GM12878 (cell line): ENCODE data around the gene ZNF687. TPM values are rescaled to one million over a fixed set of nuclear protein-coding genes. Genes with fewer than 3 reads are reported as not detected.

Experiments
- ATAC-seq: fragments of 200-7000 bp; cut with Tn5 transposase; 3 replicates; pipeline ENCODE4 v1.9.1; 2020; ENCODE audit warnings: mild to moderate bottlenecking, moderate library complexity
- BruUV-seq: library from RNA; stranded (reverse); fragments of 400-500 nt; replicated peaks from 2 replicates; lab custom pipeline; 2021; lab: Mats Ljungman, UMichigan
- CTCF ChIA-PET: fragments of 300-600 bp; sonication (Branson Sonifier 250); formaldehyde crosslinking; extraction: SDS; loops from one replicate; lab custom pipeline; 2021; ENCODE audit warnings: inconsistent platforms; lab: Yijun Ruan, JAX
- POLR2A ChIA-PET: fragments of 350-600 bp; formaldehyde crosslinking; extraction: SDS; loops from one replicate; lab custom pipeline; 2021; ENCODE audit warnings: inconsistent platforms; lab: Charles Lee
- RAD21 ChIA-PET: fragments of 300-600 bp; sonication (Branson Sonifier 250); formaldehyde crosslinking; loops from one replicate; lab custom pipeline; 2023; ENCODE audit warnings: antibody characterized with exemption; ENCODE audit not compliant: unreplicated experiment; lab: Charles Lee
- SMC1A ChIA-PET: fragments of 300-600 bp; sonication (Branson Sonifier 250); formaldehyde crosslinking; loops from one replicate; lab custom pipeline; 2023; ENCODE audit not compliant: unreplicated experiment, uncharacterized antibody; lab: Charles Lee
- DNase-seq: peaks from one replicate; pipeline ENCODE4 v3.0.0-alpha.2; 2011; ENCODE audit warnings: low read depth, low spot score
- FAIRE-seq: peaks from 3 replicates; lab custom pipeline; 2011; peaks lifted over from hg19 to GRCh38; lab: Jason Lieb, UNC
- H2AFZ ChIP-seq: 2 replicates; pipeline ENCODE4 v1.6.0; 2011; ENCODE audit warnings: low read depth, low read length, control low read depth; ENCODE audit not compliant: control insufficient read depth
- H3K27ac ChIP-seq: 2 replicates; pipeline ENCODE4 v1.5.1; 2011; ENCODE audit warnings: control low read depth; ENCODE audit not compliant: control insufficient read depth, insufficient read depth
- H3K27me3 ChIP-seq, 2 experiments: replicated peaks in 1 of 2; 2 replicates each; pipeline versions ENCODE4 v1.6.0 to v1.6.1; 2011; ENCODE audit warnings: low read length in 1 of 2; ENCODE audit not compliant: control insufficient read depth in 2 of 2, insufficient read depth in 2 of 2
- H3K36me3 ChIP-seq, 2 experiments: 2 replicates each; pipeline ENCODE4 v1.5.1; 2011; ENCODE audit warnings: low read length in 1 of 2; ENCODE audit not compliant: control insufficient read depth in 2 of 2, insufficient read depth in 2 of 2
- H3K4me1 ChIP-seq: 2 replicates; pipeline ENCODE4 v1.6.1; 2011; ENCODE audit warnings: mild to moderate bottlenecking, low read length, moderate library complexity, mixed read lengths; ENCODE audit not compliant: control insufficient read depth, insufficient read depth
- H3K4me2 ChIP-seq: 2 replicates; pipeline ENCODE4 v1.6.0; 2011; ENCODE audit warnings: control low read depth; ENCODE audit not compliant: control insufficient read depth, insufficient read depth
- H3K4me3 ChIP-seq: fragments of 200-600 bp; sonication (generic); 2 replicates; pipeline ENCODE4 v1.5.1; 2016
- H3K79me2 ChIP-seq: 2 replicates; pipeline ENCODE4 v1.6.0; 2011; ENCODE audit warnings: low read length; ENCODE audit not compliant: control insufficient read depth, insufficient read depth
- H3K9ac ChIP-seq: 2 replicates; pipeline ENCODE4 v1.8.0; 2011; ENCODE audit warnings: low read length, control low read depth, mixed read lengths; ENCODE audit not compliant: control insufficient read depth, insufficient read depth
- H3K9me3 ChIP-seq: replicated peaks from 3 replicates; pipeline ENCODE4 v1.5.1; 2011; ENCODE audit warnings: mild to moderate bottlenecking, low read length; ENCODE audit not compliant: control insufficient read depth, insufficient read depth
- H4K20me1 ChIP-seq: 2 replicates; pipeline ENCODE4 v1.6.0; 2011; ENCODE audit not compliant: control insufficient read depth, insufficient read depth
- BACH1 ChIP-seq: fragments of 450-650 bp; IDR thresholded peaks from 2 replicates; pipeline ENCODE4 v1.6.1; 2017; ENCODE audit warnings: mild to moderate bottlenecking, borderline replicate concordance
- CHD2 ChIP-seq: IDR thresholded peaks from 2 replicates; pipeline ENCODE4 v1.6.1; 2011; ENCODE audit warnings: low read depth, low read length, improper control_type of control experiment, borderline replicate concordance
- CREM ChIP-seq: IDR thresholded peaks from 2 replicates; pipeline ENCODE4 v1.6.1; 2014; ENCODE audit warnings: antibody characterized with exemption, low read depth
- LARP7 ChIP-seq: fragments of 450-650 bp; IDR thresholded peaks from 2 replicates; pipeline ENCODE4 v1.6.1; 2017; ENCODE audit warnings: mild to moderate bottlenecking
- RAD51 ChIP-seq: fragments of 450-650 bp; IDR thresholded peaks from 2 replicates; pipeline ENCODE4 v1.6.1; 2016; ENCODE audit warnings: moderate library complexity, mild to moderate bottlenecking, inconsistent platforms
- SIX5 ChIP-seq: IDR thresholded peaks from 2 replicates; pipeline ENCODE4 v1.6.1; 2011; ENCODE audit warnings: mild to moderate bottlenecking, low read depth, low read length, moderate library complexity; ENCODE audit not compliant: severe bottlenecking
- SMC3 ChIP-seq: IDR thresholded peaks from 2 replicates; pipeline ENCODE4 v1.6.1; 2011; ENCODE audit warnings: low read length, improper control_type of control experiment, borderline replicate concordance
- TARDBP ChIP-seq: IDR thresholded peaks from 2 replicates; pipeline ENCODE4 v1.6.1; 2016; ENCODE audit warnings: borderline replicate concordance
- WGBS: methylation state at CpG from one replicate; pipeline ENCODE4 v1.1.6; 2016; ENCODE audit warnings: low lambda C conversion rate; ENCODE audit not compliant: insufficient replicate concordance, insufficient coverage; ENCODE audit errors: missing lambda C conversion rate; 5-methylcytosine and 5-hydroxymethylcytosine counted together
- in situ Hi-C: fragments of 300-500 bp; cut with MboI; formaldehyde crosslinking; loops from 9 replicates; pipeline ENCODE4 v1.14.3; 2018; ENCODE audit warnings: mixed read lengths
- intact Hi-C: fragments of 100-400 bp; cut with micrococcal nuclease; formaldehyde crosslinking; loops from one replicate; pipeline ENCODE4 v1.14.2; 2022; ENCODE audit not compliant: unreplicated experiment
- polyA plus RNA-seq, 11 experiments: library from polyadenylated mRNA; depleted of rRNA in 4 of 11; unstranded in 6 of 11; stranded (reverse) in 5 of 11; fragments of >200 nt; fragmentation: Nextera tagmentation in 4 of 11; fragmentation: Illumina TruSeq in 1 of 11; extraction: Ambion mirVana in 4 of 11; extraction: Trizol in 1 of 11; gene quantifications; 1 replicate in 1 of 11; 2 replicates in 10 of 11; pipeline versions ENCODE4 v1.2.1 to v1.2.3, GENCODE V29; 2011 to 2016; ENCODE audit warnings: inconsistent platforms in 2 of 11, missing spikeins in 2 of 11, low read depth in 1 of 11
- total RNA-seq, 4 experiments: library from RNA; depleted of rRNA in 3 of 4; stranded (reverse); fragments of >200 nt in 3 of 4; fragmentation: Illumina TruSeq in 1 of 4; extraction: Trizol in 1 of 4; gene quantifications; 2 replicates each; pipeline versions ENCODE4 v1.2.1 to v1.2.3, GENCODE V29; 2013 to 2021
- TF ChIP-seq, protein P1 (sequence below): fragments of 450-650 bp; formaldehyde crosslinking; IDR thresholded peaks from 2 replicates; pipeline ENCODE4 v1.4.0; 2022; ENCODE audit warnings: mild to moderate bottlenecking, moderate library complexity
- TF ChIP-seq, protein P2 (sequence below): fragments of 450-650 bp; IDR thresholded peaks from 2 replicates; pipeline ENCODE4 v1.6.1; 2017; ENCODE audit warnings: antibody characterized with exemption, mild to moderate bottlenecking, moderate library complexity
- TF ChIP-seq, protein P3 (sequence below): fragments of 450-650 bp; formaldehyde crosslinking; IDR thresholded peaks from 2 replicates; pipeline ENCODE4 v1.4.0; 2020; ENCODE audit warnings: mild to moderate bottlenecking, moderate library complexity

ZNF687 gene
- total and polyA plus RNA-seq, 10 of the 15 experiments (the other 5 are each of a cell fraction or from before 2014, with no cell fraction given), result 0.08 to 30.9 (median 9.9) TPM

DNA sequence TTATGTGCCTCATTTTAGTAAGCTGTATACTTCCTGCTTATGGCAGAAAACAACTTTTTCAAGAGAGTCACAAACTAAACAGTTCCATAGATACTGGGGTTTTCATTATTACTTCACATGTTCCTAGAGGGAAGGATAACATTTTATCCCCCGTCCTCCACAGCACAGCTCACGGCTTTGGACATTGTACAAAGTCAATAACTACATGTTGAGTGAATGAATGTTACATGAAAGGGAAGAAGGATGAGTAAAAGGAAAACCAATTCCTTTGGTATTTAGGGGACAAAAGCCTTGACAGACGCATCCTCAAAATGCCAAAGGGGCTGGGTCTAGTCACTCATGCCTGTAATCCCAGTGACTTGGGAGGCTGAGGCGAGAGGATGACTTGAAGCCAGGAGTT is 30.3 kb downstream of the ZNF687 start:
- no peaks in the 10 kb centered on the region for H3K79me2 ChIP-seq
- FAIRE-seq, result no peak
- H3K27me3 ChIP-seq, result no peaks in the 10 kb centered on the region
- H4K20me1 ChIP-seq, result 0 out of 2 replicates have a peak, but pooled peaks cover 4% of the 10 kb centered on the region
- BruUV-seq, result no TSS peak
- no peak overlapping the region for H3K27ac ChIP-seq
- TF ChIP-seq SMC3 (no peak), CREM (no peak), SIX5 (no peak), CHD2 (no peak), BACH1 (no peak), RAD51 (no peak), LARP7 (no peak), TARDBP (no peak)
- TF ChIP-seq, protein P1, sequence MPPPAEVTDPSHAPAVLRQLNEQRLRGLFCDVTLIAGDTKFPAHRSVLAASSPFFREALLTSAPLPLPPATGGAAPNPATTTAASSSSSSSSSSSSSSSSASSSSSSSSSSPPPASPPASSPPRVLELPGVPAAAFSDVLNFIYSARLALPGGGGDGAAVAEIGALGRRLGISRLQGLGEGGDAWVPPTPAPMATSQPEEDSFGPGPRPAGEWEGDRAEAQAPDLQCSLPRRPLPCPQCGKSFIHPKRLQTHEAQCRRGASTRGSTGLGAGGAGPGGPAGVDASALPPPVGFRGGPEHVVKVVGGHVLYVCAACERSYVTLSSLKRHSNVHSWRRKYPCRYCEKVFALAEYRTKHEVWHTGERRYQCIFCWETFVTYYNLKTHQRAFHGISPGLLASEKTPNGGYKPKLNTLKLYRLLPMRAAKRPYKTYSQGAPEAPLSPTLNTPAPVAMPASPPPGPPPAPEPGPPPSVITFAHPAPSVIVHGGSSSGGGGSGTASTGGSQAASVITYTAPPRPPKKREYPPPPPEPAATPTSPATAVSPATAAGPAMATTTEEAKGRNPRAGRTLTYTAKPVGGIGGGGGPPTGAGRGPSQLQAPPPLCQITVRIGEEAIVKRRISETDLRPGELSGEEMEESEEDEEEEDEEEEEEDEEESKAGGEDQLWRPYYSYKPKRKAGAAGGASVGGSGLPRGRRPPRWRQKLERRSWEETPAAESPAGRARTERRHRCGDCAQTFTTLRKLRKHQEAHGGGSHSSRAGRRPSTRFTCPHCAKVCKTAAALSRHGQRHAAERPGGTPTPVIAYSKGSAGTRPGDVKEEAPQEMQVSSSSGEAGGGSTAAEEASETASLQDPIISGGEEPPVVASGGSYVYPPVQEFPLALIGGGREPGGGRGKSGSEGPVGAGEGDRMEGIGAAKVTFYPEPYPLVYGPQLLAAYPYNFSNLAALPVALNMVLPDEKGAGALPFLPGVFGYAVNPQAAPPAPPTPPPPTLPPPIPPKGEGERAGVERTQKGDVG (CRISPR knock-in tag), result no peak
- TF ChIP-seq, protein P2, sequence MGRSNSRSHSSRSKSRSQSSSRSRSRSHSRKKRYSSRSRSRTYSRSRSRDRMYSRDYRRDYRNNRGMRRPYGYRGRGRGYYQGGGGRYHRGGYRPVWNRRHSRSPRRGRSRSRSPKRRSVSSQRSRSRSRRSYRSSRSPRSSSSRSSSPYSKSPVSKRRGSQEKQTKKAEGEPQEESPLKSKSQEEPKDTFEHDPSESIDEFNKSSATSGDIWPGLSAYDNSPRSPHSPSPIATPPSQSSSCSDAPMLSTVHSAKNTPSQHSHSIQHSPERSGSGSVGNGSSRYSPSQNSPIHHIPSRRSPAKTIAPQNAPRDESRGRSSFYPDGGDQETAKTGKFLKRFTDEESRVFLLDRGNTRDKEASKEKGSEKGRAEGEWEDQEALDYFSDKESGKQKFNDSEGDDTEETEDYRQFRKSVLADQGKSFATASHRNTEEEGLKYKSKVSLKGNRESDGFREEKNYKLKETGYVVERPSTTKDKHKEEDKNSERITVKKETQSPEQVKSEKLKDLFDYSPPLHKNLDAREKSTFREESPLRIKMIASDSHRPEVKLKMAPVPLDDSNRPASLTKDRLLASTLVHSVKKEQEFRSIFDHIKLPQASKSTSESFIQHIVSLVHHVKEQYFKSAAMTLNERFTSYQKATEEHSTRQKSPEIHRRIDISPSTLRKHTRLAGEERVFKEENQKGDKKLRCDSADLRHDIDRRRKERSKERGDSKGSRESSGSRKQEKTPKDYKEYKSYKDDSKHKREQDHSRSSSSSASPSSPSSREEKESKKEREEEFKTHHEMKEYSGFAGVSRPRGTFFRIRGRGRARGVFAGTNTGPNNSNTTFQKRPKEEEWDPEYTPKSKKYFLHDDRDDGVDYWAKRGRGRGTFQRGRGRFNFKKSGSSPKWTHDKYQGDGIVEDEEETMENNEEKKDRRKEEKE, result no peak
- TF ChIP-seq, protein P3, sequence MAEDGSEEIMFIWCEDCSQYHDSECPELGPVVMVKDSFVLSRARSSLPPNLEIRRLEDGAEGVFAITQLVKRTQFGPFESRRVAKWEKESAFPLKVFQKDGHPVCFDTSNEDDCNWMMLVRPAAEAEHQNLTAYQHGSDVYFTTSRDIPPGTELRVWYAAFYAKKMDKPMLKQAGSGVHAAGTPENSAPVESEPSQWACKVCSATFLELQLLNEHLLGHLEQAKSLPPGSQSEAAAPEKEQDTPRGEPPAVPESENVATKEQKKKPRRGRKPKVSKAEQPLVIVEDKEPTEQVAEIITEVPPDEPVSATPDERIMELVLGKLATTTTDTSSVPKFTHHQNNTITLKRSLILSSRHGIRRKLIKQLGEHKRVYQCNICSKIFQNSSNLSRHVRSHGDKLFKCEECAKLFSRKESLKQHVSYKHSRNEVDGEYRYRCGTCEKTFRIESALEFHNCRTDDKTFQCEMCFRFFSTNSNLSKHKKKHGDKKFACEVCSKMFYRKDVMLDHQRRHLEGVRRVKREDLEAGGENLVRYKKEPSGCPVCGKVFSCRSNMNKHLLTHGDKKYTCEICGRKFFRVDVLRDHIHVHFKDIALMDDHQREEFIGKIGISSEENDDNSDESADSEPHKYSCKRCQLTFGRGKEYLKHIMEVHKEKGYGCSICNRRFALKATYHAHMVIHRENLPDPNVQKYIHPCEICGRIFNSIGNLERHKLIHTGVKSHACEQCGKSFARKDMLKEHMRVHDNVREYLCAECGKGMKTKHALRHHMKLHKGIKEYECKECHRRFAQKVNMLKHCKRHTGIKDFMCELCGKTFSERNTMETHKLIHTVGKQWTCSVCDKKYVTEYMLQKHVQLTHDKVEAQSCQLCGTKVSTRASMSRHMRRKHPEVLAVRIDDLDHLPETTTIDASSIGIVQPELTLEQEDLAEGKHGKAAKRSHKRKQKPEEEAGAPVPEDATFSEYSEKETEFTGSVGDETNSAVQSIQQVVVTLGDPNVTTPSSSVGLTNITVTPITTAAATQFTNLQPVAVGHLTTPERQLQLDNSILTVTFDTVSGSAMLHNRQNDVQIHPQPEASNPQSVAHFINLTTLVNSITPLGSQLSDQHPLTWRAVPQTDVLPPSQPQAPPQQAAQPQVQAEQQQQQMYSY (CRISPR knock-in tag), result no peak
- H3K36me3 ChIP-seq, result peaks cover 18 to 48% of the 10 kb centered on the region in 2 experiments
- in situ Hi-C loops, result no loop called here
- no peaks in the 10 kb centered on the region for H3K4me1 ChIP-seq
- no peak overlapping the region for H3K9ac ChIP-seq
- no peak for DNase-seq
- intact Hi-C loops, result no loop called here
- no peak overlapping the region for H3K4me2 ChIP-seq
- POLR2A ChIA-PET, result interaction anchor here (4.8 kb wide), 1 partner anchor 15 kb away, joined by 19 read pairs; the partner anchor contains the start of gene PI4KB
- no peak overlapping the region for H3K4me3 ChIP-seq
- ATAC-seq, result no peak
- RAD21 ChIA-PET, result interaction anchor here (0.8 to 1.2 kb wide), 2 partner anchors 11 to 212 kb away, joined by 4 to 6 read pairs; no protein-coding TSS in a partner anchor
- no peak overlapping the region for H2AFZ ChIP-seq
- CTCF ChIA-PET, result interaction anchor here (1.7 to 4.1 kb wide), 4 partner anchors 11 to 213 kb away, joined by 3 to 32 read pairs (median 8); partner anchors contain the start of gene PI4KB
- WGBS, result 98% methylated on average over 4 of the region's 4 CpGs
- SMC1A ChIA-PET, result interaction anchor here (0.7 to 3.8 kb wide), 5 partner anchors 11 to 213 kb away, joined by 3 to 15 read pairs (median 4); partner anchors contain the start of gene PI4KB
- H3K9me3 ChIP-seq, result no peaks in the 10 kb centered on the region
